ENCODE results near the gene RDH5.

DNA sequence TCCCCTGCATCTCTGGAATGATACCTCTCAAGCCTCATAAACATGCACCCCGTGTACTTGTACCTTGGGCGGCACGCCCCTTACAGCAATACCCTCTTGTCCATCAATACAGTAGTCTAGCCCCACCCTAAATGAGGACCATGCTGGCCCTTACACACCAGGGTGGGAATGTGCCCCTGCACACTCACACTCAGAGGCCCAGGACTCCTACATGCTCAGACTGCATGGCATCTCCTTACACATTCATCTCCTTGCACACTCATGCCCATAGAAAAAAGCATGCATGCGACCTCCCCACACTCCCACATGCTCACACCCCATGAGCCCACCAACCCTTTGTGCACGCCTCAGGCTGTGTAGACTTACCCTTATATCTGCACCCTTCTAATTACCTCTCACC is 34.5 kb upstream of the RDH5 start:
- TF ChIP-seq POLR2A (IDR thresholded peaks at IDR 0.05; ENCODE audit: low read depth, low read length) (no peak), POLR2AphosphoS5 (IDR thresholded peaks at IDR 0.05; ENCODE audit: low read depth, low read length) (no peak), POU2F2 (IDR thresholded peaks at IDR 0.05; ENCODE audit: low read depth, low read length) (no peak)
